ENCODE results near the gene DNAH9.

GRCh38 chr17:11704041-11704440 lies 105.8 kb downstream of the DNAH9 start:
- TF ChIP-seq CTCF (IDR thresholded peaks at IDR 0.05): no peak
- no peak for TF ChIP-seq POLR2A (IDR thresholded peaks at IDR 0.05)

All from right lobe of liver (tissue), 4 donors.